ENCODE results near the gene STIP1. TPM values are rescaled to one million over a fixed set of nuclear protein-coding genes. Genes with fewer than 3 reads are reported as not detected.

Gene STIP1
- total RNA-seq, 1 experiment from 2014 or later = 297 TPM

DNA sequence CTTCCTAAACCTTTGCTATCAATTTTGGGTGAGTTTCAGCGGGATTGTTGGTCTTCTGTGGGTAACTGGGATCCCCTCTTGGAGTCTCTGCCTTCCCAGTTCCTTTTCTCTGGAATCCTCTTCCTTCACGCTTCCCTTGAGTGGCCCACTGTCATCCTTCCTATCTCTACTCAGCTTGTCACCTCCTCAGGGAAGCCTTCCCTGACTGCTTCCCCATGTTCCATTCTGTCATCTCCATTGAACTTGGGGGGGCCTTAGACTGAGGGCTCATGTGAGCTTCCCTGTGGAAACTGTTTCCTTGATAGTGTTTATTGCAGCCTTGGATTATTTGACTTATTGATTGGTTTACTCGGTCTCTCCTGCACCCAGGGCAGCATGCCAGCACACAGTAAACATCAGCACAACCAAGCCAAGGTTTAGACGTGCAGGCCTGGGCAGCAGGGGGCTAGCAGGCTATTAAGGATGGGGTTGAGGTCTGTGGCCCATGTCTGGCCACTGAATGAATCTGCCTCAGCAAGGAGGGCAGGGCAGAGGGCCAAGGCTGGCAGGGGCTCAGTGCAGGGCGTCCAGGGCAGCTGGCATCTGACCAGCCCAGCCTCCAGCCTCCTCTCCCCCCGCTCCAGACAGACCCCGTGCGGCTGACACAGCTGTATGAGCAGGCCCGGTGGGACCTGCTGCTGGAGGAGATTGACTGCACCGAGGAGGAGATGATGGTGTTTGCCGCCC is 32.8 kb downstream of the STIP1 start:
- no peaks in the 10 kb centered on the region for H3K27me3 Mint-ChIP-seq (ENCODE audit: insufficient read depth, unreplicated experiment)
- no peaks in the 10 kb centered on the region for H3K4me1 Mint-ChIP-seq (ENCODE audit: low read depth, unreplicated experiment)
- H3K4me3 Mint-ChIP-seq (ENCODE audit: unreplicated experiment) = no peak overlapping the region
- no peak for DNase-seq
- H3K36me3 ChIP-seq (ENCODE audit: control insufficient read depth, insufficient read depth, low read length) = no peaks in the 10 kb centered on the region; the same call in 1 of the 2 replicates
- no peak overlapping the region for H3K4me3 ChIP-seq (ENCODE audit: low read depth, low read length)
- H3K9me3 ChIP-seq = no peaks in the 10 kb centered on the region
- H3K36me3 Mint-ChIP-seq (ENCODE audit: insufficient read depth, unreplicated experiment) = peaks cover 11% of the 10 kb centered on the region
- intact Hi-C loops (cut with micrococcal nuclease; ENCODE audit: unreplicated experiment) = no loop called here
- POLR2A ChIA-PET = no interaction called here
- CTCF ChIA-PET = no interaction called here
- TF ChIP-seq, protein P1, sequence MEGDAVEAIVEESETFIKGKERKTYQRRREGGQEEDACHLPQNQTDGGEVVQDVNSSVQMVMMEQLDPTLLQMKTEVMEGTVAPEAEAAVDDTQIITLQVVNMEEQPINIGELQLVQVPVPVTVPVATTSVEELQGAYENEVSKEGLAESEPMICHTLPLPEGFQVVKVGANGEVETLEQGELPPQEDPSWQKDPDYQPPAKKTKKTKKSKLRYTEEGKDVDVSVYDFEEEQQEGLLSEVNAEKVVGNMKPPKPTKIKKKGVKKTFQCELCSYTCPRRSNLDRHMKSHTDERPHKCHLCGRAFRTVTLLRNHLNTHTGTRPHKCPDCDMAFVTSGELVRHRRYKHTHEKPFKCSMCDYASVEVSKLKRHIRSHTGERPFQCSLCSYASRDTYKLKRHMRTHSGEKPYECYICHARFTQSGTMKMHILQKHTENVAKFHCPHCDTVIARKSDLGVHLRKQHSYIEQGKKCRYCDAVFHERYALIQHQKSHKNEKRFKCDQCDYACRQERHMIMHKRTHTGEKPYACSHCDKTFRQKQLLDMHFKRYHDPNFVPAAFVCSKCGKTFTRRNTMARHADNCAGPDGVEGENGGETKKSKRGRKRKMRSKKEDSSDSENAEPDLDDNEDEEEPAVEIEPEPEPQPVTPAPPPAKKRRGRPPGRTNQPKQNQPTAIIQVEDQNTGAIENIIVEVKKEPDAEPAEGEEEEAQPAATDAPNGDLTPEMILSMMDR (IDR thresholded peaks at IDR 0.05; ENCODE audit: insufficient read depth in 1 of 2, low read depth in 1 of 2, low read length in 1 of 2, severe bottlenecking in 1 of 2, unreplicated experiment in 1 of 2) = no peak
- H3K4me1 ChIP-seq = no peaks in the 10 kb centered on the region
- no peaks in the 10 kb centered on the region for H3K27me3 ChIP-seq (replicated peaks; ENCODE audit: control insufficient read depth, insufficient read depth, low read length)
- no peak overlapping the region for H3K27ac Mint-ChIP-seq (ENCODE audit: unreplicated experiment)
- no TSS peak for BruUV-seq (replicated peaks)
- H3K9me3 Mint-ChIP-seq (ENCODE audit: unreplicated experiment) = no peaks in the 10 kb centered on the region

DNA sequence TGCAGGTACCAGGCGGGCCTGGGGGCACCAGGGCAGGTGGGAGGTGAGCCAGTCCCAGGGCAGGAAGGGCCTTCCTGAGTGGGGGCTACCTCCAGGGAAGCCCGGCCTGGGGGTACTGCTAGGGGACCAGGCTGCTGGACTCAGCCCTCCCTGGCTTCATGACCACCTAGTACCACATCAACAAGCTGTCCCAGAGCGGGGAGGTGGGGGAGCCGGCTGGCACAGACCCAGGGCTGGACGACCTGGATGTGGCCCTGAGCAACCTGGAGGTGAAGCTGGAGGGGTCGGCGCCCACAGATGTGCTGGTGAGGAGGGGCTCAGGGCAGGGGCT is 33.3 kb downstream of the STIP1 start:
- H3K9me3 ChIP-seq = no peaks in the 10 kb centered on the region
- CTCF ChIA-PET = no interaction called here
- POLR2A ChIA-PET = no interaction called here

DNA sequence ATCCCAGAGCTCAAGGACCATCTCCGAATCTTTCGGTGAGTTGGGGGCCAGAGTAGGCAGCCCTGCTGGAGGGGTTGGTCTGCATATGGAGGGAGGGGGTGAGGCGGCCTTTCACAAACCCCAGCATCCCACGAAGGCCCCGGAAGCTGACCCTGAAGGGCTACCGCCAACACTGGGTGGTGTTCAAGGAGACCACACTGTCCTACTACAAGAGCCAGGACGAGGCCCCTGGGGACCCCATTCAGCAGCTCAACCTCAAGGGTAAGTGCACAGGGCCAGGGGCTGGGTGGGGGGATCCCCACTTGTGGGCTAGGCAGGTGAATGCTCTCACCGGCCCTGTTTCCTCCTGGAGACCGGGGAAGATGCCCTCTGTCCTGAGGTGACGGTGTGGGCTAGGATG is 33.8 kb downstream of the STIP1 start:
- Mint-ChIP-seq H3K27ac (ENCODE audit: unreplicated experiment) (no peak overlapping the region), H3K9me3 (ENCODE audit: unreplicated experiment) (no peaks in the 10 kb centered on the region), H3K27me3 (ENCODE audit: insufficient read depth, unreplicated experiment) (no peaks in the 10 kb centered on the region), H3K36me3 (ENCODE audit: insufficient read depth, unreplicated experiment) (peaks cover 10% of the 10 kb centered on the region), H3K4me3 (ENCODE audit: unreplicated experiment) (no peak overlapping the region), H3K4me1 (ENCODE audit: low read depth, unreplicated experiment) (no peaks in the 10 kb centered on the region)
- TF ChIP-seq, protein P1 (IDR thresholded peaks at IDR 0.05; ENCODE audit: insufficient read depth in 1 of 2, low read depth in 1 of 2, low read length in 1 of 2, severe bottlenecking in 1 of 2, unreplicated experiment in 1 of 2) = no peak
- intact Hi-C loops (cut with micrococcal nuclease; ENCODE audit: unreplicated experiment) = no loop called here
- POLR2A ChIA-PET = no interaction called here
- BruUV-seq (replicated peaks) = no TSS peak
- Histone ChIP-seq H3K36me3 (ENCODE audit: control insufficient read depth, insufficient read depth, low read length) (no peaks in the 10 kb centered on the region; the same call in 1 of the 2 replicates), H3K4me3 (ENCODE audit: low read depth, low read length) (no peak overlapping the region), H3K9me3 (no peaks in the 10 kb centered on the region), H3K4me1 (no peaks in the 10 kb centered on the region), H3K27me3 (replicated peaks; ENCODE audit: control insufficient read depth, insufficient read depth, low read length) (no peaks in the 10 kb centered on the region)
- CTCF ChIA-PET = no interaction called here
- peak in 1 of 2 experiments; percentile 37 for DNase-seq

More for the DNA sequence above, 33.3 kb downstream of the STIP1 start:
- Histone ChIP-seq H3K27me3 (replicated peaks; ENCODE audit: control insufficient read depth, insufficient read depth, low read length) (no peaks in the 10 kb centered on the region), H3K4me3 (ENCODE audit: low read depth, low read length) (no peak overlapping the region), H3K36me3 (ENCODE audit: control insufficient read depth, insufficient read depth, low read length) (no peaks in the 10 kb centered on the region; the same call in 1 of the 2 replicates), H3K4me1 (no peaks in the 10 kb centered on the region)
- DNase-seq = no peak
- intact Hi-C loops (cut with micrococcal nuclease; ENCODE audit: unreplicated experiment) = no loop called here
- H3K27ac Mint-ChIP-seq (ENCODE audit: unreplicated experiment) = no peak overlapping the region
- H3K9me3 Mint-ChIP-seq (ENCODE audit: unreplicated experiment) = no peaks in the 10 kb centered on the region
- H3K4me3 Mint-ChIP-seq (ENCODE audit: unreplicated experiment) = no peak overlapping the region
- H3K4me1 Mint-ChIP-seq (ENCODE audit: low read depth, unreplicated experiment) = no peaks in the 10 kb centered on the region
- TF ChIP-seq, protein P1 (IDR thresholded peaks at IDR 0.05; ENCODE audit: insufficient read depth in 1 of 2, low read depth in 1 of 2, low read length in 1 of 2, severe bottlenecking in 1 of 2, unreplicated experiment in 1 of 2) = no peak
- BruUV-seq (replicated peaks) = no TSS peak
- H3K36me3 Mint-ChIP-seq (ENCODE audit: insufficient read depth, unreplicated experiment) = peaks cover 11% of the 10 kb centered on the region
- no peaks in the 10 kb centered on the region for H3K27me3 Mint-ChIP-seq (ENCODE audit: insufficient read depth, unreplicated experiment)

Measured in Caco-2 (cell line).